Activated effector memory CD4-positive, alpha-beta T cell treated with anti-CD3 and anti-CD28 coated beads, Interleukin-2, amount 50 U/mL, for 16 hours (primary cell): ENCODE results near the gene MTMR12.

ENCODE experiments used
- DNase-seq: peaks from one replicate; pipeline ENCODE4 v3.0.0-alpha.2; 2020

Gene MTMR12

DNA sequence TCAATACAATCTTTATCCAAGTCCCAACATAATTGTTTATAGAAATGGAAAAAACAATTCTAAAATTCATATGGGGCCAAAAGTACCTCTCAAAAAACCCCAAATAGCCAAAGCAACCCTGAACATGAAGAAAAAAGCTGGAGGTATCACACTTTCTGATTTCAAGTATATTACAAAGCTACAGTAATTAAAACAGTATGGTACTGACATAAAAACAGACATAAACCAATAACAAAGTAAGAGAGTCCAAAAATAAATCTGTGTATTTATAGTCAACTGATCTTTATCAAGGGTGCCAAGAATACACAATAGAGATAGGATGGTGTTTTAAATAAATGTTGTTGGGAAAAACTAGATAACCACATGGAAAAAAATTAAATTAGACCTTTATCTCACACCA is 125.1 kb downstream of the MTMR12 start:
- no peak for DNase-seq

DNA sequence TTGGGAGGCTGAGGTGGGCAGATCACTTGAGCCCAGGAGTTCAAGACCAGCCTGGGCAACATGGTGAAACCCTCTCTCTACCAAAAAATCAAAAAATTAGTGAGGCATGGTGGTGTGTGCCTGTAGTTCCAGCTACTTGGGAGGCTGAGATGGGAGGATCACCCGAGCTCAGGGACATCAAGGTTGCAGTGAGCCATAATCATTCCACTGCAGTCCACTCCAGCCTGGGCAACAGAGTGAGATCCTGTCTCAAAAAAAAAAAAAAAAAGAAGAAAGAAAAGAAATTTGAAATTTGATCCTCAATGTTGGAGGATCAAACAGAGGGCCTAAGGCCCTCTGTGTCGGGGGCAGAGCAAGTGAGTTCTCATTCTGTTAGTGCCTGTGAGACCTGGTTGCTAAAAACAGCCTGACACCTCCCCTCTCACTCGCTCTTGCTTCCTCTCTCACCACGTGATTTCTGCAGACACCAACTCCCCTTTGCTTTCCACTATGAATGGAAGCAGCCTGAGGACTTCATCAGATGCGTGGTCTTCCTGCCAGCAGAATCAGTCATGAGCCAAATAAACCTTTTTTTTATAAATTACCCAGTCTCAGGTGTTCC is 130.2 kb downstream of the MTMR12 start:
- DNase-seq, result no peak
